Stimulated activated CD8-positive, alpha-beta memory T cell treated with anti-CD3 and anti-CD28 coated beads, Interleukin-4, amount 100 ng/mL, for 1 hour (primary cell): Measurements from ENCODE around the gene F12.
A peak's percentile ranks its signal among the peaks of the same experiment; 100 is the strongest.
"Not testable (repeated sequence)": the region's sequence is repeated elsewhere in the genome, so short reads cannot be mapped to it uniquely, and the experiment has no call there.

ENCODE experiments used
- DNase-seq, 2 donors: peaks; one replicate each; pipeline ENCODE4 v3.0.0-alpha.2; 2020; ENCODE audit warnings: low read depth in 2 of 2, low spot score in 1 of 2

Gene F12

GRCh38 chr5:177417081-177417480 is 7.7 kb upstream of the F12 start:
- DNase-seq = not testable (repeated sequence)

GRCh38 chr5:177414481-177414880 is 5.1 kb upstream of the F12 start:
- no peak for DNase-seq

- DNase-seq = no peak
Observed at GRCh38 chr5:177412603-177413233, 3.4 kb upstream of the F12 start.

GRCh38 chr5:177410575-177410974 is 1.2 kb upstream of the F12 start:
- DNase-seq = no peak

- no peak for DNase-seq
Observed at GRCh38 chr5:177405805-177406204, 3.6 kb downstream of the F12 start.

GRCh38 chr5:177405312-177405711 is 4.1 kb downstream of the F12 start:
- DNase-seq = no peak

- no peak for DNase-seq
Observed at GRCh38 chr5:177404641-177405179, 4.7 kb downstream of the F12 start.

GRCh38 chr5:177403792-177404640 is 5.3 kb downstream of the F12 start:
- DNase-seq = peak in 1 of 2 donors; percentile 75

- DNase-seq = no peak
Observed at GRCh38 chr5:177403102-177403791, 6.1 kb downstream of the F12 start.

GRCh38 chr5:177402271-177403043 is 6.9 kb downstream of the F12 start:
- DNase-seq = peak in 1 of 2 donors; percentile 40

- no peak for DNase-seq
Observed at GRCh38 chr5:177399997-177400868, 9.1 kb downstream of the F12 start, which contains the start of gene PFN3. TSS of gene PFN3 (minus strand) at chr5:177400661. CDS start at chr5:177400576, 85 bp downstream.

- DNase-seq = no peak
Observed at GRCh38 chr5:177397875-177398390, 11.4 kb downstream of the F12 start.

- DNase-seq = no peak
Observed at GRCh38 chr5:177396807-177397206, 12.6 kb downstream of the F12 start.

- DNase-seq = no peak
Observed at GRCh38 chr5:177396078-177396477, 13.3 kb downstream of the F12 start.

GRCh38 chr5:177393990-177394389 is 15.4 kb downstream of the F12 start:
- DNase-seq = no peak

GRCh38 chr5:177393206-177393765 is 16.1 kb downstream of the F12 start:
- no peak for DNase-seq

GRCh38 chr5:177392765-177393164 is 16.6 kb downstream of the F12 start:
- DNase-seq = no peak

- DNase-seq = peak; percentile 65 to 72
Observed at GRCh38 chr5:177390363-177391300, 18.7 kb downstream of the F12 start.
